ENCODE results near the gene CLSTN2.

Gene CLSTN2

DNA sequence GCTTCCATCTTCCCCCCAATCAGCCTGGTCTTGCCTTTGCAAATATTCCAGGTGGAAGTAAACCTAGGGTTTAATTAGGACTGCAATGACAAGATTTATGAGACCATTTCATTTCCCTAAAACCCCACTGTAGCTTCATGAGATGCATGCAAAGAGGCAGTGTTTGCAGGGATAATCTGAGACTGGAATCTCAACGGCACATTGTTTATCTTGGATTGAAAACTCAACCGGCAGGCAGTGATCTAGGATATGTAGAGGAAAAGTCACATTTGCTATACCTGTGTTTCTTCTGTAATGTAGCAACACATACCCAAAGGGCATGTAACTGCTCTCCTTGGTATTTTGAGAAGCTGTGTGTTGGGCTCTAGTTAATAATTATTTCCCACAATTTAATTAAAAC lies 18.7 kb upstream of the CLSTN2 start (continued):
- TF ChIP-seq, protein P1, sequence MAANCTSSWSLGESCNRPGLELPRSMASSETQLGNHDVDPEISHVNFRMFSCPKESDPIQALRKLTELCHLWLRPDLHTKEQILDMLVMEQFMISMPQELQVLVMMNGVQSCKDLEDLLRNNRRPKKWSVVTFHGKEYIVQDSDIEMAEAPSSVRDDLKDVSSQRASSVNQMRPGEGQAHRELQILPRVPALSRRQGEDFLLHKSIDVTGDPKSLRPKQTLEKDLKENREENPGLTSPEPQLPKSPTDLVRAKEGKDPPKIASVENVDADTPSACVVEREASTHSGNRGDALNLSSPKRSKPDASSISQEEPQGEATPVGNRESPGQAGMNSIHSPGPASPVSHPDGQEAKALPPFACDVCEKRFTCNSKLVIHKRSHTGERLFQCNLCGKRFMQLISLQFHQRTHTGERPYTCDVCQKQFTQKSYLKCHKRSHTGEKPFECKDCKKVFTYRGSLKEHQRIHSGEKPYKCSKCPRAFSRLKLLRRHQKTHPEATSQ (tag by site-specific recombination; IDR thresholded peaks at IDR 0.05) = no peak
- TF ChIP-seq ZNF324 (tag by site-specific recombination; IDR thresholded peaks at IDR 0.05) = no peak
- TF ChIP-seq, protein P2, sequence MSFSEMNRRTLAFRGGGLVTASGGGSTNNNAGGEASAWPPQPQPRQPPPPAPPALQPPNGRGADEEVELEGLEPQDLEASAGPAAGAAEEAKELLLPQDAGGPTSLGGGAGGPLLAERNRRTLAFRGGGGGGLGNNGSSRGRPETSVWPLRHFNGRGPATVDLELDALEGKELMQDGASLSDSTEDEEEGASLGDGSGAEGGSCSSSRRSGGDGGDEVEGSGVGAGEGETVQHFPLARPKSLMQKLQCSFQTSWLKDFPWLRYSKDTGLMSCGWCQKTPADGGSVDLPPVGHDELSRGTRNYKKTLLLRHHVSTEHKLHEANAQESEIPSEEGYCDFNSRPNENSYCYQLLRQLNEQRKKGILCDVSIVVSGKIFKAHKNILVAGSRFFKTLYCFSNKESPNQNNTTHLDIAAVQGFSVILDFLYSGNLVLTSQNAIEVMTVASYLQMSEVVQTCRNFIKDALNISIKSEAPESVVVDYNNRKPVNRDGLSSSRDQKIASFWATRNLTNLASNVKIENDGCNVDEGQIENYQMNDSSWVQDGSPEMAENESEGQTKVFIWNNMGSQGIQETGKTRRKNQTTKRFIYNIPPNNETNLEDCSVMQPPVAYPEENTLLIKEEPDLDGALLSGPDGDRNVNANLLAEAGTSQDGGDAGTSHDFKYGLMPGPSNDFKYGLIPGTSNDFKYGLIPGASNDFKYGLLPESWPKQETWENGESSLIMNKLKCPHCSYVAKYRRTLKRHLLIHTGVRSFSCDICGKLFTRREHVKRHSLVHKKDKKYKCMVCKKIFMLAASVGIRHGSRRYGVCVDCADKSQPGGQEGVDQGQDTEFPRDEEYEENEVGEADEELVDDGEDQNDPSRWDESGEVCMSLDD (tag by site-specific recombination; IDR thresholded peaks at IDR 0.05) = no peak
- TF ChIP-seq, protein P3, sequence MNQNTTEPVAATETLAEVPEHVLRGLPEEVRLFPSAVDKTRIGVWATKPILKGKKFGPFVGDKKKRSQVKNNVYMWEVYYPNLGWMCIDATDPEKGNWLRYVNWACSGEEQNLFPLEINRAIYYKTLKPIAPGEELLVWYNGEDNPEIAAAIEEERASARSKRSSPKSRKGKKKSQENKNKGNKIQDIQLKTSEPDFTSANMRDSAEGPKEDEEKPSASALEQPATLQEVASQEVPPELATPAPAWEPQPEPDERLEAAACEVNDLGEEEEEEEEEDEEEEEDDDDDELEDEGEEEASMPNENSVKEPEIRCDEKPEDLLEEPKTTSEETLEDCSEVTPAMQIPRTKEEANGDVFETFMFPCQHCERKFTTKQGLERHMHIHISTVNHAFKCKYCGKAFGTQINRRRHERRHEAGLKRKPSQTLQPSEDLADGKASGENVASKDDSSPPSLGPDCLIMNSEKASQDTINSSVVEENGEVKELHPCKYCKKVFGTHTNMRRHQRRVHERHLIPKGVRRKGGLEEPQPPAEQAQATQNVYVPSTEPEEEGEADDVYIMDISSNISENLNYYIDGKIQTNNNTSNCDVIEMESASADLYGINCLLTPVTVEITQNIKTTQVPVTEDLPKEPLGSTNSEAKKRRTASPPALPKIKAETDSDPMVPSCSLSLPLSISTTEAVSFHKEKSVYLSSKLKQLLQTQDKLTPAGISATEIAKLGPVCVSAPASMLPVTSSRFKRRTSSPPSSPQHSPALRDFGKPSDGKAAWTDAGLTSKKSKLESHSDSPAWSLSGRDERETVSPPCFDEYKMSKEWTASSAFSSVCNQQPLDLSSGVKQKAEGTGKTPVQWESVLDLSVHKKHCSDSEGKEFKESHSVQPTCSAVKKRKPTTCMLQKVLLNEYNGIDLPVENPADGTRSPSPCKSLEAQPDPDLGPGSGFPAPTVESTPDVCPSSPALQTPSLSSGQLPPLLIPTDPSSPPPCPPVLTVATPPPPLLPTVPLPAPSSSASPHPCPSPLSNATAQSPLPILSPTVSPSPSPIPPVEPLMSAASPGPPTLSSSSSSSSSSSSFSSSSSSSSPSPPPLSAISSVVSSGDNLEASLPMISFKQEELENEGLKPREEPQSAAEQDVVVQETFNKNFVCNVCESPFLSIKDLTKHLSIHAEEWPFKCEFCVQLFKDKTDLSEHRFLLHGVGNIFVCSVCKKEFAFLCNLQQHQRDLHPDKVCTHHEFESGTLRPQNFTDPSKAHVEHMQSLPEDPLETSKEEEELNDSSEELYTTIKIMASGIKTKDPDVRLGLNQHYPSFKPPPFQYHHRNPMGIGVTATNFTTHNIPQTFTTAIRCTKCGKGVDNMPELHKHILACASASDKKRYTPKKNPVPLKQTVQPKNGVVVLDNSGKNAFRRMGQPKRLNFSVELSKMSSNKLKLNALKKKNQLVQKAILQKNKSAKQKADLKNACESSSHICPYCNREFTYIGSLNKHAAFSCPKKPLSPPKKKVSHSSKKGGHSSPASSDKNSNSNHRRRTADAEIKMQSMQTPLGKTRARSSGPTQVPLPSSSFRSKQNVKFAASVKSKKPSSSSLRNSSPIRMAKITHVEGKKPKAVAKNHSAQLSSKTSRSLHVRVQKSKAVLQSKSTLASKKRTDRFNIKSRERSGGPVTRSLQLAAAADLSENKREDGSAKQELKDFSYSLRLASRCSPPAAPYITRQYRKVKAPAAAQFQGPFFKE (tag by site-specific recombination; IDR thresholded peaks at IDR 0.05; ENCODE audit: borderline replicate concordance) = no peak
- no peak for TF ChIP-seq ZNF239 (tag by site-specific recombination; IDR thresholded peaks at IDR 0.05)
- no peak for TF ChIP-seq ZNF114 (tag by site-specific recombination; IDR thresholded peaks at IDR 0.05)
- no peak for TF ChIP-seq ZNF16 (tag by site-specific recombination; IDR thresholded peaks at IDR 0.05; ENCODE audit: low read depth)
- TF ChIP-seq, protein P4, sequence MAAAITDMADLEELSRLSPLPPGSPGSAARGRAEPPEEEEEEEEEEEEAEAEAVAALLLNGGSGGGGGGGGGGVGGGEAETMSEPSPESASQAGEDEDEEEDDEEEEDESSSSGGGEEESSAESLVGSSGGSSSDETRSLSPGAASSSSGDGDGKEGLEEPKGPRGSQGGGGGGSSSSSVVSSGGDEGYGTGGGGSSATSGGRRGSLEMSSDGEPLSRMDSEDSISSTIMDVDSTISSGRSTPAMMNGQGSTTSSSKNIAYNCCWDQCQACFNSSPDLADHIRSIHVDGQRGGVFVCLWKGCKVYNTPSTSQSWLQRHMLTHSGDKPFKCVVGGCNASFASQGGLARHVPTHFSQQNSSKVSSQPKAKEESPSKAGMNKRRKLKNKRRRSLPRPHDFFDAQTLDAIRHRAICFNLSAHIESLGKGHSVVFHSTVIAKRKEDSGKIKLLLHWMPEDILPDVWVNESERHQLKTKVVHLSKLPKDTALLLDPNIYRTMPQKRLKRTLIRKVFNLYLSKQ (tag by site-specific recombination; IDR thresholded peaks at IDR 0.05; ENCODE audit: borderline replicate concordance) = no peak
- no peak for TF ChIP-seq ZNF596 (tag by site-specific recombination; IDR thresholded peaks at IDR 0.05)

DNA sequence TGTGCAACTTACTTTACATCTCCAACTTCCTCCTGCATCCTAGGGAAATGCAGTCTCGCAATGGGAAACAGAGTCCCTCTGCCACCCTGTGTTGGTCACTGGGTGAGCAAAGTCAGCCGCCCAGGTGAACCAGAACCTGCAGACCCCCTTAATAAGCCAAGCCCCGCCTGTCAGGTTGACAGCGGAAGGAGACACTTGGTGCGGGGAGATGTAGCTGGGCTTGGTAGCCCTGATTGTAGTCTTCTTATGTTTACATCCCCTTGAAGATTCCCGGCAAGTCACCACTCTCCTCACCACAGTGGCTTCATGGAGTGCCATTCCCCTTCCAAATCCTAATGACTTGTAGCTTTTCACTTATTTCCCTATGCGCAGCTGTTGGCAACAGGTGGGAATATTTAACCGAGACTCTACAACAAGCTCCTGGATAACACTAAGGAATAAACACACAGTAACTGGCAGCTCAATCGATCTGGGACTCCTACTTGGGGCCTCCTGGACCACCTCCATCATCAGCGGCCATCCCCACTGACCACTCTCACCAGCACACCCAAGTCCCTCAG lies 17.7 kb upstream of the CLSTN2 start:
- H3K9me3 ChIP-seq (ENCODE audit: control insufficient read depth, insufficient read depth, low read depth, low read length) = no peaks in the 10 kb centered on the region
- ChIA-PET POLR2A (no interaction called here), CTCF (no interaction called here)
- H3K4me3 ChIP-seq (ENCODE audit: low read depth, low read length) = no peak overlapping the region
- no peak overlapping the region for H3K27ac ChIP-seq (ENCODE audit: extremely low read depth, low read depth, low read length)
- no peaks in the 10 kb centered on the region for H3K36me3 ChIP-seq (ENCODE audit: control insufficient read depth in 2 of 2, insufficient read depth in 1 of 2, low read length in 2 of 2)
- TF ChIP-seq SCRT2 (tag by site-specific recombination; IDR thresholded peaks at IDR 0.05) (peak; percentile 27; the same call in 1 of the 2 replicates), ZNF23 (tag by site-specific recombination; IDR thresholded peaks at IDR 0.05; ENCODE audit: borderline replicate concordance) (no peak), ZNF311 (tag by site-specific recombination; IDR thresholded peaks at IDR 0.05; ENCODE audit: borderline replicate concordance) (no peak)
- H3K4me1 ChIP-seq (ENCODE audit: control insufficient read depth, insufficient read depth, low read length) = no peaks in the 10 kb centered on the region

Data from HEK293 (cell line).